ENCODE measurements around the gene DDB1. TPM values are rescaled to one million over a fixed set of nuclear protein-coding genes. Genes with fewer than 3 reads are reported as not detected.
A peak's percentile ranks its signal among the peaks of the same experiment; 100 is the strongest.

Gene DDB1
- total RNA-seq, 2 experiments from 2014 or later, result 227 to 236 TPM

DNA sequence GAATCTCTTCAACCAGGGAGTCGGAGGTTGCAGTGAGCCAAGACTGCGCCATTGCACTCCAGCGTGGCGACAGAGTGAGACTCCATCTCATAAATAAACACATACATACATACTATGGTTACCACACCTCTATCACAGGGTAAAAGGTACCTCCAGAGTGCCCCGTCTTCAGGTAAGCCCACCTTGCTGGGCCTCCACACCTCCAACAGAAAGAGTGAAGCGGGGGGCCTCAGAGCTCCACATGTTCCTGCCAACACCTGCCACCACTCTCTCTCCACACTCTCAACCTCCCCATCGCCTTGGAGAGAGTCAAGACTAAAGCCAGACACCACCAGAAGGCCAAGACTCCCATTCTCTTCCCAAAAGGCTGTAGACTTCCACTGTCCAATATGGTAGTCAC, 27.5 kb downstream of the DDB1 start:
- no peak for DNase-seq
- H3K9me3 Mint-ChIP-seq, result no peaks in the 10 kb centered on the region
- H3K4me3 Mint-ChIP-seq, result no peak overlapping the region
- CTCF ChIA-PET, result no interaction called here
- no peak overlapping the region for H3K27ac Mint-ChIP-seq
- H3K4me1 Mint-ChIP-seq (ENCODE audit: low read depth), result no peaks in the 10 kb centered on the region
- intact Hi-C loops (cut with micrococcal nuclease), result no loop called here
- H3K27me3 Mint-ChIP-seq (ENCODE audit: low read depth), result no peaks in the 10 kb centered on the region
- peaks cover 40% of the 10 kb centered on the region for H3K36me3 Mint-ChIP-seq (ENCODE audit: low read depth)

- H3K27ac Mint-ChIP-seq, result peak overlapping the region; percentile 38
- CTCF ChIA-PET, result no interaction called here
- no peaks in the 10 kb centered on the region for H3K27me3 Mint-ChIP-seq (ENCODE audit: low read depth)
- intact Hi-C loops (cut with micrococcal nuclease), result no loop called here
- no peaks in the 10 kb centered on the region for H3K9me3 Mint-ChIP-seq
- peaks cover 8% of the 10 kb centered on the region for H3K4me1 Mint-ChIP-seq (ENCODE audit: low read depth)
- peaks cover 37% of the 10 kb centered on the region for H3K36me3 Mint-ChIP-seq (ENCODE audit: low read depth)
- no peak overlapping the region for H3K4me3 Mint-ChIP-seq
- no peak for DNase-seq
These were observed 29.2 kb downstream of the DDB1 start for GRCh38 chr11:61303725-61304124.

DNA sequence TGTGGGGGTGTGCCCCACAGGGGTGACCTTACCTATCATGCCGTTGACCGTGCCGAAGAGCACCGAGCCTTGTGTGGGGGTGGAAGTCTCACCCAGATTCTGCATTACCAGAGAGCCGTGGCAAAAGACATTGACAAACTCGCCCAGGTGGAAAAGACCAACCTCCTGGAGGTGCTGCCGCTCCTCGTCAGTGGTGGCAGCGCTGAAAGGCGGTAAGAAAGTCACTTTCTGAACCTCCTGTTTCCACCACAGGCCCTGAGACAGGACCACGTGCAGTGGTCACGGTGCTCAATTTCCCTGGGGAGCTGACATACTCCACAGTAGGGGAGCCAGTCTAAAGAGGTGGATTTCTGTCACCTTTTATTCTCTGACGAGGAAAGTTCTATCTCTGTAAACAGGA, 30.4 kb downstream of the DDB1 start:
- CTCF ChIA-PET, result interaction anchor here (0.9 kb wide), 1 partner anchor 83 kb away, joined by 3 read pairs; no protein-coding TSS in a partner anchor
- Mint-ChIP-seq H3K27me3 (ENCODE audit: low read depth) (no peaks in the 10 kb centered on the region), H3K9me3 (no peaks in the 10 kb centered on the region), H3K27ac (no peak overlapping the region), H3K4me3 (no peak overlapping the region), H3K4me1 (ENCODE audit: low read depth) (peaks cover 17% of the 10 kb centered on the region), H3K36me3 (ENCODE audit: low read depth) (peaks cover 46% of the 10 kb centered on the region)
- intact Hi-C loops (cut with micrococcal nuclease), result no loop called here
- DNase-seq, result no peak

- Mint-ChIP-seq H3K36me3 (ENCODE audit: low read depth) (peaks cover 41% of the 10 kb centered on the region), H3K4me1 (ENCODE audit: low read depth) (peaks cover 25% of the 10 kb centered on the region), H3K9me3 (no peaks in the 10 kb centered on the region), H3K27me3 (ENCODE audit: low read depth) (no peaks in the 10 kb centered on the region), H3K4me3 (no peak overlapping the region), H3K27ac (no peak overlapping the region)
- intact Hi-C loops (cut with micrococcal nuclease), result no loop called here
- CTCF ChIA-PET, result interaction anchor here (1.0 kb wide), 1 partner anchor 87 kb away, joined by 4 read pairs; no protein-coding TSS in a partner anchor
- DNase-seq, result no peak
These were observed 34.2 kb downstream of the DDB1 start for GRCh38 chr11:61298663-61299244.

DNA sequence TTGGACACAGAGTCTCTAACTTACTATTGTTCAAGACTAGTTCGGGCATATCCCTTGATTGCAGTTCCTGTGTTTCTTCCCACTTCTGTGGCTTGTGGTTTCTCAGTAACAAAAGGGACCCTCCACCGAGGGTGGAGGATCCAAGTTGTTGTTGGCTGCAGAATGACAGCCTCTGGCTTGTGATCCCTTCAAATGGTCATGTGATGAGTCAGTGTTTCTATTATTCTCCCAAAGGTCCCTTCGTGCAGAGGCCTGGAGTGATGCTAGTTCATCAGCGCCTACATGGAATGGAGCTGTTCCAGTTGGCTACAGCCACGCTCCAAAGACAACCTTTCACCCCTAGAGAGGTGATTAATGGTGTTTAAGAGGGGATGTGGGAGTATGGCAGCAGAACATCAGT, 35.2 kb downstream of the DDB1 start:
- Mint-ChIP-seq H3K36me3 (ENCODE audit: low read depth) (peaks cover 36% of the 10 kb centered on the region), H3K27ac (peak overlapping the region; percentile 67), H3K27me3 (ENCODE audit: low read depth) (peaks cover 5% of the 10 kb centered on the region), H3K4me1 (ENCODE audit: low read depth) (peaks cover 31% of the 10 kb centered on the region), H3K4me3 (no peak overlapping the region), H3K9me3 (no peaks in the 10 kb centered on the region)
- no peak for DNase-seq
- CTCF ChIA-PET, result interaction anchor here (0.8 to 1.4 kb wide), 2 partner anchors 39 to 46 kb away, joined by 4 to 7 read pairs; no protein-coding TSS in a partner anchor
- intact Hi-C loops (cut with micrococcal nuclease), result no loop called here

GRCh38 chr11:61297341-61297740, 35.6 kb downstream of the DDB1 start:
- H3K4me3 Mint-ChIP-seq, result no peak overlapping the region
- CTCF ChIA-PET, result interaction anchor here (0.8 to 1.4 kb wide), 2 partner anchors 39 to 46 kb away, joined by 4 to 7 read pairs; no protein-coding TSS in a partner anchor

GRCh38 chr11:61295596-61295926, 37.3 kb downstream of the DDB1 start:
- CTCF ChIA-PET, result interaction anchor here (0.8 to 1.1 kb wide), 2 partner anchors 41 to 93 kb away, joined by 3 to 4 read pairs; no protein-coding TSS in a partner anchor
- H3K27me3 Mint-ChIP-seq (ENCODE audit: low read depth), result peaks cover 9% of the 10 kb centered on the region
- no peaks in the 10 kb centered on the region for H3K9me3 Mint-ChIP-seq
- no peak overlapping the region for H3K27ac Mint-ChIP-seq
- no peak for DNase-seq
- H3K4me3 Mint-ChIP-seq, result peak overlapping the region; percentile 46
- intact Hi-C loops (cut with micrococcal nuclease), result loop anchor here (2.0 kb wide), 1 partner anchor 37 kb away; the partner anchor contains the start of genes DDB1 and TKFC
- peaks cover 34% of the 10 kb centered on the region for H3K4me1 Mint-ChIP-seq (ENCODE audit: low read depth)
- peaks cover 20% of the 10 kb centered on the region for H3K36me3 Mint-ChIP-seq (ENCODE audit: low read depth)

More at GRCh38 chr11:61297341-61297740, 35.6 kb downstream of the DDB1 start:
- no peak for DNase-seq
- Mint-ChIP-seq H3K27me3 (ENCODE audit: low read depth) (peaks cover 8% of the 10 kb centered on the region), H3K36me3 (ENCODE audit: low read depth) (peaks cover 35% of the 10 kb centered on the region), H3K4me1 (ENCODE audit: low read depth) (peaks cover 34% of the 10 kb centered on the region), H3K27ac (peak overlapping the region; percentile 67), H3K9me3 (no peaks in the 10 kb centered on the region)
- intact Hi-C loops (cut with micrococcal nuclease), result no loop called here

GRCh38 chr11:61294717-61295595, 37.9 kb downstream of the DDB1 start, which contains the start of gene VWCE:
Gene VWCE (minus strand): TSS chr11:61295316. CDS start chr11:61295037, 279 bp downstream.
- Mint-ChIP-seq H3K27ac (peak within 1 kb of the TSS; percentile 41), H3K4me3 (peak within 1 kb of the TSS; percentile 84), H3K9me3 (no peaks in the 10 kb centered on the region), H3K36me3 (ENCODE audit: low read depth) (peaks cover 16% of the 10 kb centered on the region), H3K27me3 (ENCODE audit: low read depth) (peaks cover 9% of the 10 kb centered on the region), H3K4me1 (ENCODE audit: low read depth) (peaks cover 34% of the 10 kb centered on the region)
- CTCF ChIA-PET, result interaction anchor here (0.7 to 2.1 kb wide), 10 partner anchors 13 to 464 kb away, joined by 3 to 10 read pairs (median 4); no protein-coding TSS in a partner anchor
- DNase-seq, result peak; percentile 83
- intact Hi-C loops (cut with micrococcal nuclease), result loop anchor here (1.0 to 2.0 kb wide), 3 partner anchors 38 to 520 kb away; partner anchors contain the start of genes DDB1 and TKFC

DNA sequence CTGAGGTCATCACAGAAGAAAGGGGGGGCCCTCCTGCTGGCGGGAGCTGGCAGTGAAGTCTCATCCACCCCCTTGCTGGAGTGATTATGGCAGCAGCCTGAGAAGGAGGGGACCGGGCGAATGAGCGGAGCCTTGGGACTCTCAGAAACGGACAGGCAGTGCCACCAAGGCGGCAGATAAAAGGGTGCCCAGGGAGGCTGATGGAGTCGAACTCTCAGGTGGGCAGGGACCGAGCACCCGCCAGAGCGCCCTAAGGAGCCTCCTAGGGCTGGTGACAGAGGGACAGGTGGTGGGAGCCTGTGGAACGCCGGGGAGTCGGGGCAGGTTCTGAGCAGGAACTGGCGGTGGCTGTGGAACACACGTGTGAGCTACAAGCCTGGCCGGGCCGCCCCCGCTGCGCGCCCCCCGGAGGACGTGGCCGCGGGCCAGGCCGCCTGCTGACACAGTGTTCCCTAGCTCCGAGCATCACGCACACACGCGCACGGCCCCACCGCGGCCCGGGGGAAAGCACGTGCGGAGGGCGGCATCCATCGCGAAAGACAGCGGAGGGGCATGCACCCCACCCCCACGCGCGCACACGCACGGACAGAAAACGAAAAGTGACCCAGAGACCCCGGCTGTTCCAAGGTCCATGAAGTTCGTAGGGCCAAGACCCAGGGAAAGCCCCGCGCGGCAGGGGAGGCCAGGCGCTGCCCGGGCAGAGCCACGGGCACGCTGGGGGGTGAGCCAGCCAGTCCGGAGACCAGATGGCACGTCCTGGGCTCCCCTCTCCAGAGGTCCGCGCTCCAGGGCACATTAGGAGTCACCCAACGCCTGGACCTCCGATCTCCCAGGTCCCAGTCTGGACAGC, 38.8 kb downstream of the DDB1 start:
- Mint-ChIP-seq H3K4me3 (peak overlapping the region; percentile 84), H3K27me3 (ENCODE audit: low read depth) (peaks cover 9% of the 10 kb centered on the region), H3K9me3 (no peaks in the 10 kb centered on the region), H3K4me1 (ENCODE audit: low read depth) (peaks cover 29% of the 10 kb centered on the region), H3K27ac (peak overlapping the region; percentile 72), H3K36me3 (ENCODE audit: low read depth) (peaks cover 16% of the 10 kb centered on the region)
- DNase-seq, result peak; percentile 42
- CTCF ChIA-PET, result interaction anchor here (0.6 to 2.1 kb wide), 12 partner anchors 12 to 463 kb away, joined by 3 to 10 read pairs (median 4); no protein-coding TSS in a partner anchor
- intact Hi-C loops (cut with micrococcal nuclease), result loop anchor here (1.0 to 2.0 kb wide), 3 partner anchors 39 to 519 kb away; partner anchors contain the start of genes DDB1 and TKFC

DNA sequence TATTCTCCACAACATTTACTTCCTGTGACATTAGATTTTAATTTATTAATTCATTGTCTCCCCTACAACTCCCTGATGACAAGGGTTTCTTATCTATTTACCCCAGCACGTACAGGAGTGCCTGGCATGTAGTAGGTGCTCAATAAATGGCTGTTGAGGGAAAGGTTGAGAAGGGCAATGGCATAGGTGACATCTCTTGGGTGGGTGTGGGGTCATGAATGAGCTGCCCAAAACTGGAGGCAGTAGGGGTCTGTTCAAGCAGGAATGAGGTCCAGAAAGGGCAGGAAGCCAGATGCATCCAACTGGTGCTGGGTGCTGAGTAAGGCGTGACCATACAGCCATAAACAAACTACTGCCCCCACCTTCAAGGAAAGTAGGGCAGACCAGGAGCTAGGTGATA, 40.5 kb downstream of the DDB1 start:
- CTCF ChIA-PET, result interaction anchor here (1.0 kb wide), 1 partner anchor 22 kb away, joined by 7 read pairs; no protein-coding TSS in a partner anchor
- intact Hi-C loops (cut with micrococcal nuclease), result no loop called here
- peak overlapping the region; percentile 29 for H3K4me3 Mint-ChIP-seq

DNA sequence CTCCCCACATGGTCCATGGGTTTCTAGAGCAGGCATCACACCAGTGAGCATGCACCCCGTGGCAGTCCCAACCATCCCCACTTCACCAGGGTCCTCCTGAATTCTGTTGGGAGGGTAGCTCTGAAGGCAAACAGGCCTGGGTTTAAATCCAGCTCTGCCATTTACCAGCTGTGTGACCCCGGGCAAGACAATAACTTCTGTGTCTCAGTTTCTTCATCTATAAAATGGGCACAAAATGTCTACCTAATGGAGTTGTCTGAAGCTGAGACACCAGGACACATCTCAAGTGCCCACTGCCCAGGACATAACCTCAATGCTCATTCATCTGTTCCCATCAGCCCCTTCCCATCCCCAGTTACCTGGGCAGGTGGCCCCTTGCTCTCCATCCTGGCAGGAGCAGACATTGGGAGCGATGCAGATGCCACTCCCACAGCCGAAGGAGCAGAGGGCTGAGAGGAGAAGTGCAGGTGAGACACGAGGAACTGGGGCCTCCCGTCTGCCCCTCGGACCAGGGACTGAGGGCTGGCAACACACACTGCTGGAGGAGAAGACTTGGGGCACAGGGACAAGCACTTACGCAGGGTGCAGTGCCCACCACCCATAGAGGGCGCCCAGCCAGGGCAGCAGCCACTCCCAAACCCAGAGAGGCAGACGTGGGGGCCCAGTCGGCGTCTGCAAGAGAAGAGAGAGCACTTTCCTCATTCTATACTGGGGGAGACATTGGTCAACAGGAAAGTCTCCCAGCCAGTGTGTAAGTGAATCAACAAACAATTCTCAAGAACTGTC, 41.8 kb downstream of the DDB1 start:
- peaks cover 3% of the 10 kb centered on the region for H3K36me3 Mint-ChIP-seq (ENCODE audit: low read depth)
- intact Hi-C loops (cut with micrococcal nuclease), result no loop called here
- no peak overlapping the region for H3K4me3 Mint-ChIP-seq
- peaks cover 9% of the 10 kb centered on the region for H3K27me3 Mint-ChIP-seq (ENCODE audit: low read depth)
- CTCF ChIA-PET, result interaction anchor here (0.5 to 1.0 kb wide), 3 partner anchors 15 to 94 kb away, joined by 3 to 5 read pairs (median 4); no protein-coding TSS in a partner anchor
- H3K27ac Mint-ChIP-seq, result no peak overlapping the region
- H3K4me1 Mint-ChIP-seq (ENCODE audit: low read depth), result peaks cover 11% of the 10 kb centered on the region
- no peaks in the 10 kb centered on the region for H3K9me3 Mint-ChIP-seq
- no peak for DNase-seq

More for the DNA sequence above, 40.5 kb downstream of the DDB1 start:
- peaks cover 9% of the 10 kb centered on the region for H3K27me3 Mint-ChIP-seq (ENCODE audit: low read depth)
- no peak for DNase-seq
- H3K27ac Mint-ChIP-seq, result no peak overlapping the region
- peaks cover 3% of the 10 kb centered on the region for H3K36me3 Mint-ChIP-seq (ENCODE audit: low read depth)
- no peaks in the 10 kb centered on the region for H3K9me3 Mint-ChIP-seq
- H3K4me1 Mint-ChIP-seq (ENCODE audit: low read depth), result peaks cover 15% of the 10 kb centered on the region

Measured in activated naive CD4-positive, alpha-beta T cell treated with anti-CD3 and anti-CD28 coated beads for 36 hours (primary cell).